ENCODE data around the gene METTL17.
"Not testable (repeated sequence)": the region's sequence is repeated elsewhere in the genome, so short reads cannot be mapped to it uniquely, and the experiment has no call there.

METTL17 gene

GRCh38 chr14:20989787-20990600 lies at the start of gene METTL17:
TSS of gene METTL17 (plus strand) at chr14:20989980. CDS start at chr14:20990003, 23 bp downstream.
- DNase-seq: peak; percentile 92

- DNase-seq: not testable (repeated sequence)
These were observed 44.6 kb upstream of the METTL17 start for GRCh38 chr14:20945146-20945545.

GRCh38 chr14:20946707-20947106 lies 43.1 kb upstream of the METTL17 start:
- DNase-seq: not testable (repeated sequence)

GRCh38 chr14:20954736-20955537 lies 34.8 kb upstream of the METTL17 start, which contains the start of gene RNASE2:
TSS of gene RNASE2 (plus strand) at chr14:20955487. CDS start at chr14:20955772, 285 bp downstream.
- DNase-seq: not testable (repeated sequence)

GRCh38 chr14:20955538-20955873 lies 34.3 kb upstream of the METTL17 start:
- not testable (repeated sequence) for DNase-seq

- DNase-seq: no peak
These were observed 33.3 kb upstream of the METTL17 start for GRCh38 chr14:20956376-20956976.

- not testable (repeated sequence) for DNase-seq
These were observed 30.8 kb upstream of the METTL17 start for GRCh38 chr14:20958946-20959345.

- no peak for DNase-seq
These were observed 20.4 kb upstream of the METTL17 start for GRCh38 chr14:20969336-20969735.

- no peak for DNase-seq
These were observed 19.2 kb upstream of the METTL17 start for GRCh38 chr14:20970647-20970982.

GRCh38 chr14:20970983-20971704 lies 18.6 kb upstream of the METTL17 start:
- peak; percentile 87 for DNase-seq

GRCh38 chr14:20971705-20972021 lies 18.1 kb upstream of the METTL17 start:
- DNase-seq: no peak

GRCh38 chr14:20973501-20973900 lies 16.3 kb upstream of the METTL17 start:
- no peak for DNase-seq

GRCh38 chr14:20976291-20976690 lies 13.5 kb upstream of the METTL17 start:
- no peak for DNase-seq

- DNase-seq: no peak
These were observed 11.1 kb upstream of the METTL17 start for GRCh38 chr14:20978687-20979086.

GRCh38 chr14:20980906-20981305 lies 8.9 kb upstream of the METTL17 start:
- DNase-seq: no peak

- no peak for DNase-seq
These were observed 7.0 kb upstream of the METTL17 start for GRCh38 chr14:20982646-20983369.

- not testable (repeated sequence) for DNase-seq
These were observed 4.1 kb upstream of the METTL17 start for GRCh38 chr14:20985650-20986049.

GRCh38 chr14:20986811-20987210 lies 3.0 kb upstream of the METTL17 start:
- DNase-seq: no peak

- no peak for DNase-seq
These were observed 886 bp upstream of the METTL17 start for GRCh38 chr14:20988717-20989470.

GRCh38 chr14:20989471-20989786 lies 351 bp upstream of the METTL17 start:
- DNase-seq: no peak

GRCh38 chr14:20996521-20996920 lies 6.7 kb downstream of the METTL17 start:
- no peak for DNase-seq

- DNase-seq: no peak
These were observed 7.3 kb downstream of the METTL17 start for GRCh38 chr14:20997115-20997514.
